HG03108 (cell line): ENCODE results near the gene GPRC5D.

Source experiments
- ATAC-seq: cut with Tn5 transposase; IDR thresholded peaks from one replicate; pipeline ENCODE4 v1.9.1; 2021; ENCODE audit warnings: moderate library complexity; ENCODE audit not compliant: unreplicated experiment

GPRC5D gene

DNA sequence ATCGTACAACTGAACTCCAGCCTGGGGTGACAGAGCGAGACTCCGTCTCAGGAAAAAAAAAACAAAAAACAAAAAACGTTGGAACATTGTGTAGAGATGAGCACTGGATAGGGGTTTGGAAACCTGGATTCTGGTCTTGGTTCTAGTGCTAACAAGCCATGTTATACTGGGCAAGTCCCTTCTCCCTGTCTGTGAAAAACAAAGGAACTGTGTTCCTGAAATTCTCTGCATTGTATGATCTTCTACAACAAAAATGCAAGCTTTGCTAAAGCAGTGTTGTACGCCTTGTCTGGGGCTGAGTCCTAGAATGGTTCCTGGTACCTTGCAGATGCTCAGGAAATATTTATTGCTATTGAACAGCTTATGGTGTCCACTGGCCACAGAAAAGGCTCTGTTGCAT, 13.4 kb downstream of the GPRC5D start:
- no peak for ATAC-seq

DNA sequence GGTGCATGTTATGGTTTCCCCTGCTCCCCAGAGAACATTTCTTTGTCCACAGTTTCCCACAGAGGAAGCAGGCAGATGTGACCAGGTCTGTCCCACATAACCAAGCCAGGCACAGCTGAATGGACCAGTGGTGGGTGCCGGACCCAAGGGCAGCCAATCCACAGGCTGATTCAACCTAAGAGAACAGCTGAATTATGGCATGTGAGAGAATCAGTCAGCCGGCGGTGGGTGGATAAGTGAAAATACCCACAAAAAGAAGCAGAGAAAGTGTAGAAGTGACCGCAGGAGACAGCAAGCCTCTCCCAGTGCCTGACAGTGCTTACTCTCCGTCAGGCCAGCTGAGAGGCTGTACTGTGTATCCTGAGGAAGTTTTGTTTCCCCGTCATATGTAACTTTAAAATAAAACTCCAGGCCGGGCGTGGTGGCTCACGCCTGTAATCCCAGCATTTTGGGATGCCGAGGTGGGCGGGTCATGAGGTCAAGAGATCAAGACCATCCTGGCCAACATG, 14.9 kb downstream of the GPRC5D start:
- ATAC-seq = no peak

DNA sequence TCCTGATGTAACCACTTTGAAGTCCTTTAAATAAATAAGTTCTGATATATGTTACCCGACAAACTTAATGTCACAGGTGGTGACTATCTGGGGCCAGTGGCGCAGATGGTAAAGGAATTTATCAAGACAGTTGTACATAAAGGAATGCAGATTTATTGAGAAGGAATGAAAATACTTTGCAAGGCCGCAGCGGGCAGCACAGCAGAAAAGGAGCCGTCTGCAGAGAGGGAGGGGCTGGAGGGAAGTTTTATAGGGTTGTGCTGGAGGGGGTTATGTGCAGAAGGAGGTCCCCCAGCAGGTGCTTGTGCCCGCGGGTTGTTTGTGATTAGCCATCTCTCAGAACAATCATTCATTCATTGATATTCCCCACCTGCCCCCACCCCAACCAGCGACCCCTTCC, 17.4 kb downstream of the GPRC5D start:
- ATAC-seq = no peak

DNA sequence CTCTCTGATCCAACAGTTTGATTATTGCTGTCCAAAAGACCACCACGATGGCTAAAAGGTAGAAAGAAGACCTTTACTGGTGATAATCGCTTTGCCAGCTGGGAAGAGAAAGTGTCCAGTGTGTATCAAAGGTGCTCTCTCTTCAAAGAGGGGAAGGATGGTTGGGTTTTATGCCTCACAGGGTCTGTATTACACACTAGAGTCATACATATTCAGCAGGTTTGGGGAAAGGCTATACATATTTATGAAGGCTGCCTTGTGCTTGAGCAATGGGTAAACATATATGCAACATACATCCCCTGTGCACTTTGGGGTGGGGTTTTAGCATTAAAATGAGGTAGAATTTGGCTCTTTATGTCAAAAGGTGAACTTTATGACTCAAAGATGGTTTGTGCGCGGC, 18.2 kb downstream of the GPRC5D start:
- ATAC-seq = no peak

DNA sequence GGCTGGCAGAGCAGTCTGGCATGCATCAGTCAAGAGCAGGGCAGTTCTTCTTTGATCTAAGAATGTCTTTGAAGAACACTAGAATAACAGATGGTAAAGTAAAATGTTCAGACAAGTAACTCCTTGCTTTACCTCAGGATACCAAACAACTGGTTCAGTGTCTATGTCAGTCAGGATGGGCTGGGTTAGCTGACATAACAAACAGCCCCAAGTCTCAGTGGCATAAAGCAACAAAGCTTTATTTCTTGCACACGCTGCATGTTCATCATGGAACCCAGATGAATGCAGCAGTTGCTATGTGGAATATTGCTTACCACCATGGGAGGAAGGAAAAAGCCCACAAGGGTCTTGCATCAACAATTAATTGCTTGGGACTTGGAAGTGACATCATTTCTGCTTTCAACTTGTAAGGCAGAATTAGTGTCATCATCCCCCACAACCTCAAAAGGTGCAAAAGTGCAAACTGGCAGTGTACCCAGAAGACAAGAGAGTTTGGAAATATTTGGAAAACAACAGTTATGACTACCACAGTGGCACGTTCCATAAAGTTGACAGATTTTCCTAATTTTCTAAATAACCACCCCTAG, 21.2 kb downstream of the GPRC5D start:
- ATAC-seq = no peak

DNA sequence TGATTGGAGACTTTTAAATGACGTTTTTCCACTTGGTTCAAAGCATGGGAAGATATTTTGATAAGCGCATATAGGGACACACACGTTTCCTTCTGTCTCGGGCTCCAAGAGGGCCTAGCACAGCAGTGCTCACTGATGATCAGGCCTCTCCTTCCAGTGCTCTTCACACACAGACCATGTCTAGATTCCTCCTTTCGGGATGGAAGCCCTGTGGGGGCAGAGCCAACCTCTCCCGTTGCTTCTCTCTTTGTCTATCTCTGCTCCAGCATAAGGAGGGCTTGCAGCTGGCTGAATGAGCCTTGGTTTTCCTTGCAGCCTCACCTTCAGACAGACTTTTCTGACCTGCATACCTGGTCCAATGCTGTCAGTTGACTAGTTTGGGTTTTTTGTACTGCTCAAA, 22.3 kb downstream of the GPRC5D start:
- no peak for ATAC-seq

DNA sequence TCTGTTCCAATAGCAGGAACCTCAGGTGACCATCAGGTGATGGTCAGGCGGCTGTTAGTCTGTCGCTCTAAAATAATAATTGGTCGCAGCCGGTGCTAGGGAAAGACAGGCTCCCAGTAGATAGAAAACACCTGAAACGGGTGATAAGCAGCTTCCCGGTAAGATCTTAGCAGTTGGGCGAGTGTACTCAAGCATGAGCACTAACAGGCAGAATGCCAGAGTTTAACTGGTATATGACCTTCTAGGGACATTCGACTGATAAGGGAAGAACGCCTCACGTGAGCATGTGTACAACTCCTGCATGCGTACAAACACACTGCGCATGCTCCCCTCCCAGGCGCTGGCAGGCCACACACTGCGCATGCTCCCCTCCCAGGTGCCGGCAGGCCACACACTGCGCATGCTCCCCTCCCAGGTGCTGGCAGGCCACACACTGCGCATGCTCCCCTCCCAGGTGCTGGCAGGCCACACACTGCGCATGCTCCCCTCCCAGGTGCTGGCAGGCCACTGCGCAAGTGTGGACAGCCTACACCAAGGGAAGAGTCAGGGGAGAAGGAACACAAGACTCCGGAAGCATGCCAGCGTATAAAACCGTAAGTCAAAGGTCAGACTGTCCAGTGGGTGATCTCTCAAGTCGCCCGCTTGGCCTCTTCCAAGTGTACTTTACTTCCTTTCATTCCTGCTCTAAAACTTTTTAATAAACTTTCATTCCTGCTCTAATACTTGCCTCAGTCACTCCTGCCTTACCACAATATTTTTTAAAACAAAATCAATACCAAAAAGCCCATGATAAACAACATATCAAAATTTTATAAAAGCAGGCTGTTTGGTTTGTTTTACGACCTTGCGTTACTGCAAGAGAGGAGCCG, 24.5 kb downstream of the GPRC5D start:
- no peak for ATAC-seq

DNA sequence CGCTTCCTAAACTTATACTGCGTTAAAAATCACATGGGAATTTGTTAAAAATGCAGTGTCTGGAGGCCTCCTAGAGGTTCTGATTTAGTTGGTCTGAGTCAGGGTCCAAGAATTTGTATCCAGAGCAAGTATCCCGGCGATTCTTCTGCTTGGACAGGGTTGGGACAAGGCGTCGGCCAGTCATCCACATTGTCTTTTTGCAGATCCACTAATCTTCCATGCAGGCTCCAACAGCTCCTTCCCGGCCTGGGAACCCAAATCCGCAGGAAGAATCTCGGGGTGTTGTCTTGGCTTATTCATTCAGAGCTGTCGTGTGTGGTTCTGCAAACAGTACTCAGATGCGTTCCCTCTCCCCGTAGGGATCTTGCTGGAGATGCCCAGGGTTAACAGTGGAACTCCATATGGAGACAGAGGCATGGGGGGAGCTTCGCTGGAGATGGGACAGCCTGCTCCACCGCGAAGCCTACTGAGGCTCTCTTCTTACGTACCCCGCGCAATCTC, 25.3 kb downstream of the GPRC5D start:
- ATAC-seq = no peak

DNA sequence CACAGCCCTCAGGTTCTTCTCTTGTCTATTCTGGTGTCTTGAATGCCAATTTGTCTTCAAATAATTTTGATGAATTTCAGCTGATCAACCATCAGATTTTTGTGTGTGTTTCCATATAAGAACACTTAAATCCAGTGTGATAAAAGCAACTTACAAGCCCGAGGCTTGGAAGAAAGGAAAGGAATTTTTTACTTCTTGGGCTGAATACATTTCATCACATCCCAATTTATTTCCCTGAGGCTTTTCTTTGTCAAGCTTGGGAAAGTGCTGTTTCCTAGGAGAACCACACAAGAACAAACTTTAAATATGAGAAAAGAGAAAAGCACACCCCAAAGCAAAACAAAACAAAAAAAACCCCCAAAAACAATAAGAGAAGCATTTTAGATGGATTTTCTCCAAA, 26.6 kb downstream of the GPRC5D start:
- ATAC-seq = no peak

DNA sequence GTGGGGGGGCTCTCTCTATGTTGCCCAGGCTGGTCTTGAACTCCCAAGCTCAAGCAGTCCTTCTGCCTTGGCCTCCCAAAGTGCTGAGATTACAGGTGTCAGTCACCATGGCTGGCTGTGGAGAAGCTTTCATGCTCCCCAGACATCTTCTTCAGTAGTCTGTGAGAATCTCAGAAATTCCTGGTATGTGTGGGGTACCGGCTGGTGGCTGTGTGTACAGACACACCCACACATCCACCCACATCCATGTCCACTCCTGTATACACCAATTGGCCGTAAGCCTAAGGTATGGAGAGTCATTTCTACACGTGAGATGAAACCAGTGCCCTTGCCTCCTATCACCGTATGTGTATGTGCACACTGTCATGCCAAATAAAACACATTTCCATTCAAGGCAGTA, 27.8 kb downstream of the GPRC5D start:
- ATAC-seq = no peak

DNA sequence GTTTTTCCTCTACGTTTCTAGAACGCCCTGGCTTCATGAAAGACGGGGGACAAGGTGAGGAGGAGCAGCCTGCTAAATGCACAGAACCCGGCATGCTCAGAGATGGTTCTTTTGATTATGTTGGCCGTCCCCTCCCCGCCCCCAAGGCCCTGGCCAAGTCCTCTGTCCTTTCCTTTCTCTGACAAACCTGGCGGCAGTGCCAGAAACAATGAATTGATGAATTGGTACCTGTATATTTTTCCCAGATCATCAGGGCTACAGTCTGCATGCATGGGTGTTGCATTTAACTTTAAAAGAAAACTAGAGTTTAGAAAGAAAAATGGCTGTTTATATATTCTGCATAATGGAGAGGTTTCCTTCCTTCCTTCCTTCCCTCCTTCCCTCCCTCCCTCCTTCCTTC, 29.0 kb downstream of the GPRC5D start:
- no peak for ATAC-seq

DNA sequence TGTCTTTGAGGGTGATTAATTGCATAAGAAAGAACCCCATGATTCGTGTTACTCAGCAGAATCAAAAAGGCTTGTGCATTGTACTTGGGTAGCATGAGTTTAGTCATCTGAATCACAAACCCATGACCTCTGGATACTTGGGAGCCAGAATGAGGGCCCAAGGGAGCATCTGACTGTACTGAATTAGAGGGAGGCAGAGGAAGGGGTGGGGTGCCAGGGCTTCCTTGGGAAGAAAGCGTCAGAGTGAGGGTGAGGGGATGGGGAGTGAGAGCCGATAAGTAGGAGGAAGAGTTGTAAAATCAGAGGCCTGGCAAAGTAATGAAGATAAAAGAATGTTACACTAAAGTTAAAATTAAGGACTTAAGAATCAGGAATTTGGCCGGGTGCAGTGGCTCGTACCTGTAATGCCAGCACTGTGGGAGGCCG, 29.8 kb downstream of the GPRC5D start:
- ATAC-seq = no peak

DNA sequence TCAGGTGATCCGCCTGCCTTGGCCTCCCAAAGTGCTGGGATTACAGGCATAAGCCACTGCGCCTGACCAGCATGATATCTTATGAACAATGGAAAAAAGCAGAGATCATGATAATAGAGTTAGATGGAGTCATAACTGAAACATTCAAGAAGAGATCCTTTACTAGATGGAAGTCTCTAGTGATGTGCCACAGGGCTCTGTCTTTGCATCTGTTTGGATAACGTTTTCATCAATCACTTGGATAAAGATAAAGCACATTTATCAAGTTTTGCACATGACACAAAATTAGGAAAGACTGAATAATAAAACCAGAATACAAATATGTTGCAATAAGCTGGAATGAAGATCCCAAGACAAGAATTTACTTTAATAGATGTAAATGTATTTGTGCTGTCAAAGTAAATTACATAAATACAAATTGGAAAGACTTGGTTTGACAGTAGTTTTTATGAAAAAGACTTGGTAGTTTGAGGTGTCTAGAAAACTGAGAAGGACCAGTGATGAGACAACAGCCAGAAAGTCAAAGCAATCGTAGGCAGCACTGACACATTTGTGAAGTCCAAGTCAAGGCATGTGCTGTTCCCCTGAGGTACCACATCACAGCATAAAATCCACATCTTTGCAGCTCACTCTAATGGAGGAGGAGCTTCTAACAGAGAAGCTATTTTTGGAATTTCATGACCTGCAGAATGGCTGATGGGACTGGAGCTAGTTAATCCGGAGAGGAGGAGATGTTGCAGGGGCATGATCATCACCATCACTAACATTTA, 32.1 kb downstream of the GPRC5D start:
- ATAC-seq = no peak

DNA sequence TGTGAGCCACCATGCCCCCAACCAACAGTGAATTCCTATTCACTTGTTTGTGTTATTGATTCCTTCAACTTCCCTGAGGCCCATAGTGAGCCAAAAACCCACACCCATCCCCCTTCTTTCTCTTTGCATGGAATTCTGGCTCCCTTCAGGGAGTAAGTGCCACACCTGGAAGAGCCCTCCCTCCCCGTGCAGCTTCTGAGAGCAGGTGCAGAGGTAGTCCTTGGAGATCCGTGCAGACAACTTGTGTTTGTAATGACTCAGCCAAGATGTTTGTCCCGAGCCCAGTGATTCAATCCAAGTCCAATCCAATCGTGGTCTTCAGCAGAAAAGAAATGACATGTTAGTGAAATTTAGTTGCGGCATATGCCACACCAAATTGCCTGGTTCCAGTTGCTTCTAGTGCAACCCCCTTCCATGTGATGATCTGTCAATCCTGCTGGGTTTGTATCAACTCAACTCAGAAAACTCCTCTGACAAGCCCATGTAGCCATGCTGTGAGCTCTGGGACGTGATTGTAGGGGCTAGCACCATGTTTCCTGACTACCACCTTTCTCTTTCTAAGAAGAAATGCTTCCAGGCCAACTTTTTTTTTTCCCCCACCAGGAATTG, 33.1 kb downstream of the GPRC5D start:
- no peak for ATAC-seq

DNA sequence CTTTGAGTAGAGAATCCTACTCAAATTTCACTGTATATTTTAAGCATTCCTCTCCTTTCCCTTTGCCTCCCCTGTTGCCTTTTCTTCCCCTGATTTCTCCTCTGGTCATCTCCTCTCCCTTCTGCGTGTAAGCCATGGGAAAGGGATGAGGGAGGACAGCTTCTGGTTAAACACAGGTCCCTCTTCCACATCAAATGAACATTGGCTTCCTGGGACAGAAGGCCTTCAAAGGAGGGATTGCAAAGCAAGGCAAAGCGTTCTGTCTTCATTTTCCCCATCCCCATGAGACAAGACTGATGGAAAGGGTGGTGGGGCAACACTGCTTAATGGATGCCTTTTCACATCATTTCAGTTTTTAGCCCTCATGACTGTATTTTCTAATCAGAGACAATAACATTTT, 34.5 kb downstream of the GPRC5D start:
- ATAC-seq = no peak

DNA sequence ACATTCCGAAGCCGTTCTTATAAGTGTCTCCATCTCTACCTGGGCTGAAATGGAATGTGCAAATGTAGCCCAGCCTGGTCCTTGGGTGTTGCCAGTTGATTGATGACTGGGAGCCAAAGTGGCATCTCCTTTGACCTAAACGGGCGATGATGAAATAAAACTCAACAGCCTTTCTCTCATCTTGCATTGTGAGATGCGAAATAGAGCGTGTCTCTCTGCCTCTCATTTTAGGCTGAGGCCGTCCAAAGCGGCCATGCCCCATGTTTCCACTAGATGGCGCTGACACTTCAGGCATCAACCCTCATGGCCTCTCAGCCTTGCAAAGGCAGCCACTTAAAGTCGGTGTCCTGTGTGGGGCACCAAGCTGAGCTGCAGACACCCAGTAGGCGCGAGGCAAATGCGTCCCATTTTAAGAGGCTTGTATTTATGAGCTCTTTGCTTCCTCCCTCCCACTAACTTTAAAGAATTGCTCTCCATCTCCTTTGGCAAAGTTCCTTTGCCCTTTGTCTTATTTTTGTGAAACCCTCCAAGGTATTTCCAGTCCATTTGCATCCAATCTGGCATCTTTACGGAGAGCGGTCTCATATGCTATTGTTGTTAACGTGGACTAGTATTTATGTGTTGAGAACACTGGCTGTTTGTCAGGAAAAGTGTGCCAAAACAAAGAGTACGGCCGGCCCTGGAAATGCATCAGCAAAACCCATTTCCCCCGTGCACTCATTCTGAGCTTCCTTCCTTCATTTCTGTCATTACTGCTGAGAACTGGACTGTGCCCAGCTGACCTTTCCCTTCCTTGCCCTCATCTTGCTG, 35.6 kb downstream of the GPRC5D start:
- ATAC-seq = peak; percentile 92

DNA sequence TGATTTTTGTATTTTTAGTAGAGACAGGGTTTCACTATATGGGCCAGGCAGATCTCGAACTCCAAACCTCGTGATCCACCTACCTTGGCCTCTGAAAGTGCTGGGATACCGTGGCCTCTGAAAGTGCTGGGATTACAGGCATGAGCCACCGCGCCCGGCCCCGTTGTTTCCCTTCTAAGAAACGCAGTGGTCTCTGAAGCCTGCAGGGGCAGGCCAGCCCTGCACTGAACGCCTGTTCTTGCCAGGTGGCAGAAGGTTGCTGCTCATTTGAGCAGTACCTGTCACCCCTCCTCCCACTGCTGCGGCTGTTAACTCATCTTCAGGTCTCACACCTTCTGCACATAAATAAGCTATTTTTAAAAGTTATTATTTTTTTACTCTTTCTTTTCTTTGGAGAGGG, 36.3 kb downstream of the GPRC5D start:
- ATAC-seq = no peak

DNA sequence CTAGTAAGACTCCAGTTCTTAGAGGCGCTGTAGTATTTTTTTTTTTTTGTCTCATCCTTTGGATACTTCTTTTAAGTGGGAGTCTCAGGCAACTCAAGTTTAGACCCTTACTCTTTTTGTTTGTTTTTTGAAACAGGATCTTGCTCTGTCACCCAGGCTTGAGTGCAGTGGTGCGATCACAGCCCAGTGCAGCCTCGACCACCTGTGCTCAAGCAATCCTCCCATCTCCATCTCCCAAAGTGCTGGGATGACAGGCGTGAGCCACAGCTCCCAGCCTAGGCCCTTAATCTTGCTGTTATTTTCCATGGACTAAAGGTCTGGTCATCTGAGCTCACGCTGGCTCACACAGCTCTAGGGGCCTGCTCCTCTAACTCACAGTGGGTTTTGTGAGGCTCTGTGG, 39.3 kb downstream of the GPRC5D start:
- ATAC-seq = no peak

DNA sequence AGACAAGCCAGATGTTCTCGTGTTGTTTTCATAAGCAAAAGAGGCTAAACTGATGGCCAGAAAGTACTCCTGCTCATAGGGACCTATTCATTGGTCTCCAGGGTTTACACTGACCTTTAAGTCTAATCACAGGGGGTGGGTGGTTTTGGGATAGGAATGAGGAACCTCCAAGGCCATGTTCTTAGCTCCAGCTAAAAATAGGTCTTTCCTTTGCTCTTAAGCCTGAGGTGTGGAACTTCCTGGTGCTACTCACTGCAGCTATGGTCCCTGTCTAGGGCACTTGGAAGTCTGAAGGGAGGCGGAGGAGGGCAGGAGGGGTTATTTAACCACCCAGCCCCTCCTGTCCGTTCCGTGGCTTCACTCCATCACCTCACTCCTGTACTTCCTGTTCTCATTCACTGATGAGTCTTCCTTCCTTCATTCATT, 42.0 kb downstream of the GPRC5D start:
- no peak for ATAC-seq
